Activated B cell treated with CpG ODN at 0.5 μM for 24 hours (primary cell): ENCODE data around the gene MUC5B. TPM values are rescaled to one million over a fixed set of nuclear protein-coding genes. Genes with fewer than 3 reads are reported as not detected.

ENCODE experiments used
- ATAC-seq: fragments of 200-7000 bp; cut with Tn5 transposase; one replicate; pipeline ENCODE4 v1.10.0; 2021; ENCODE audit warnings: low read depth, mild to moderate bottlenecking, moderate library complexity
- CTCF ChIA-PET: fragments of 350-600 bp; sonication (Branson Sonifier 250); formaldehyde crosslinking; loops from one replicate; lab custom pipeline; 2021; ENCODE audit warnings: antibody characterized with exemption; lab: Charles Lee
- POLR2A ChIA-PET: fragments of 350-600 bp; sonication (Branson Sonifier 250); formaldehyde crosslinking; loops from one replicate; lab custom pipeline; 2021; ENCODE audit warnings: antibody characterized with exemption; lab: Charles Lee
- DNase-seq: peaks from one replicate; pipeline ENCODE4 v3.0.0; 2022
- H3K27ac Mint-ChIP-seq: one replicate; pipeline ENCODE4 v1.8.0; 2020; ENCODE audit warnings: mixed read lengths
- H3K27me3 Mint-ChIP-seq: one replicate; pipeline ENCODE4 v1.8.0; 2021; ENCODE audit warnings: mixed read lengths
- H3K36me3 Mint-ChIP-seq: one replicate; pipeline ENCODE4 v1.8.0; 2021; ENCODE audit warnings: low read depth, mixed read lengths
- H3K4me1 Mint-ChIP-seq: one replicate; pipeline ENCODE4 v1.8.0; 2021; ENCODE audit warnings: mixed read lengths
- H3K4me3 Mint-ChIP-seq: one replicate; pipeline ENCODE4 v1.8.0; 2020; ENCODE audit warnings: mild to moderate bottlenecking, mixed read lengths
- H3K9me3 Mint-ChIP-seq: one replicate; pipeline ENCODE4 v1.8.0; 2020; ENCODE audit warnings: mixed read lengths
- intact Hi-C: fragments of 100-400 bp; cut with micrococcal nuclease; formaldehyde crosslinking; loops from one replicate; pipeline ENCODE4 v1.15.1; 2024
- total RNA-seq: library from RNA; stranded (reverse); gene quantifications from 2 replicates; pipeline ENCODE4 v1.2.3, GENCODE V29; 2022
- TF ChIP-seq, protein P1 (sequence below): fragments of 200-600 bp; IDR thresholded peaks from one replicate; pipeline ENCODE4 v1.8.0; 2022; ENCODE audit warnings: antibody characterized with exemption, mild to moderate bottlenecking

Gene MUC5B
- total RNA-seq, 1 donor from 2014 or later: not detected

DNA sequence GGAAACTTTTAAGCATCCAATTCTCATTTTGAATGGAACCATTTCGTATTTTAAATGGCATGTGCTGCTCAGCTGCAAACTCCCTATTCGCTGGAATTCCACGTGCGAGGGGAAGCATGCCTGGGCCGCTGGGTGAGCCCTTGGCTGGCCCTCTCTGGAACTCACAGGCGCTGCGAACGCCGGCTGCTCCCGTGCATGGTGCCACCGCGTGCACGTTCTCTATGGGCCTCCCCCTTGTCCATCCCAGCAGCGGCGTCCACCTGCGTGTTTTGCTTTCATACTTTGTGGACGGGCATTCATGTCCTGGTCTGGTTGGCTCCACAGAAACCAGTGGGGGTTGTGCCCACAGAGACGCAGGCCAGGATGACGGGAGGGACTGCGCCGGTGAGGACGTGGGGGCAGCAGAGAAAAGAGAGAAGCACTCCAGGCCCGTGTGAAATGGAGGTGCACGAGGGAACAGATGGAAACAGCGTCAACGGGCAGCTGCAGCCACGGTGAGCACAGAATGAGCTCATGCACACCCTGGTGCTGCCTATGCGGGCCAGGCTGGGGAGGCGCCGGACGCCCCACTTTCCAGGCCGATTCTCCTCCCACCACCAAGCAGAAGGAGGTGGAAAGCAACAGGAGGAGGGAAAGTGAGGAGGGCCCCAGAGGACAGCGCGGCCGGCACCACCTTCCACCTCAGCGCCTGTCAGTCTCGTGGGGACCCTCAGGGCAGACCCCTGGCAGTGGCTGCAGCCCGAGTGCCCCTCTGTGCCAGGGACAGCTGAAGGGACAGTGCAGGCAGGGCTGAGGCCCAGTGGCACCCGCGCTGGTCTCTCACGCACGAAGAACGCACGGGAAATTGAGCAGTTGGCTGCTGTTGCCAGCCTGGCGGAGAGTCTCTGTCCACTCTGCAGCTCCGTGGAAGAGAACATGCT, 57.5 kb downstream of the MUC5B start:
- no peaks in the 10 kb centered on the region for H3K27me3 Mint-ChIP-seq
- no peak for ATAC-seq
- TF ChIP-seq, protein P1, sequence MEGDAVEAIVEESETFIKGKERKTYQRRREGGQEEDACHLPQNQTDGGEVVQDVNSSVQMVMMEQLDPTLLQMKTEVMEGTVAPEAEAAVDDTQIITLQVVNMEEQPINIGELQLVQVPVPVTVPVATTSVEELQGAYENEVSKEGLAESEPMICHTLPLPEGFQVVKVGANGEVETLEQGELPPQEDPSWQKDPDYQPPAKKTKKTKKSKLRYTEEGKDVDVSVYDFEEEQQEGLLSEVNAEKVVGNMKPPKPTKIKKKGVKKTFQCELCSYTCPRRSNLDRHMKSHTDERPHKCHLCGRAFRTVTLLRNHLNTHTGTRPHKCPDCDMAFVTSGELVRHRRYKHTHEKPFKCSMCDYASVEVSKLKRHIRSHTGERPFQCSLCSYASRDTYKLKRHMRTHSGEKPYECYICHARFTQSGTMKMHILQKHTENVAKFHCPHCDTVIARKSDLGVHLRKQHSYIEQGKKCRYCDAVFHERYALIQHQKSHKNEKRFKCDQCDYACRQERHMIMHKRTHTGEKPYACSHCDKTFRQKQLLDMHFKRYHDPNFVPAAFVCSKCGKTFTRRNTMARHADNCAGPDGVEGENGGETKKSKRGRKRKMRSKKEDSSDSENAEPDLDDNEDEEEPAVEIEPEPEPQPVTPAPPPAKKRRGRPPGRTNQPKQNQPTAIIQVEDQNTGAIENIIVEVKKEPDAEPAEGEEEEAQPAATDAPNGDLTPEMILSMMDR: no peak
- POLR2A ChIA-PET: no interaction called here
- intact Hi-C loops: no loop called here
- no peaks in the 10 kb centered on the region for H3K4me1 Mint-ChIP-seq
- CTCF ChIA-PET: no interaction called here
- H3K27ac Mint-ChIP-seq: no peak overlapping the region
- H3K4me3 Mint-ChIP-seq: no peak overlapping the region
- peaks cover 78% of the 10 kb centered on the region for H3K36me3 Mint-ChIP-seq
- DNase-seq: no peak
- no peaks in the 10 kb centered on the region for H3K9me3 Mint-ChIP-seq

- peaks cover 78% of the 10 kb centered on the region for H3K36me3 Mint-ChIP-seq
- no peaks in the 10 kb centered on the region for H3K4me1 Mint-ChIP-seq
- H3K27ac Mint-ChIP-seq: no peak overlapping the region
- intact Hi-C loops: no loop called here
- H3K27me3 Mint-ChIP-seq: no peaks in the 10 kb centered on the region
- ChIA-PET POLR2A (no interaction called here), CTCF (no interaction called here)
- H3K9me3 Mint-ChIP-seq: no peaks in the 10 kb centered on the region
- no peak for DNase-seq
- H3K4me3 Mint-ChIP-seq: no peak overlapping the region
- TF ChIP-seq, protein P1: no peak
- no peak for ATAC-seq
Measured at GRCh38 chr11:1281326-1281973, 58.6 kb downstream of the MUC5B start.

- ATAC-seq (no peak), DNase-seq (no peak)
- H3K27me3 Mint-ChIP-seq: no peaks in the 10 kb centered on the region
- H3K9me3 Mint-ChIP-seq: no peaks in the 10 kb centered on the region
- H3K4me1 Mint-ChIP-seq: no peaks in the 10 kb centered on the region
- H3K4me3 Mint-ChIP-seq: no peak overlapping the region
- no peak overlapping the region for H3K27ac Mint-ChIP-seq
- H3K36me3 Mint-ChIP-seq: peaks cover 78% of the 10 kb centered on the region
- ChIA-PET CTCF (no interaction called here), POLR2A (no interaction called here)
- intact Hi-C loops: no loop called here
- TF ChIP-seq, protein P1: no peak
Measured at GRCh38 chr11:1281974-1282365, 59.1 kb downstream of the MUC5B start.

GRCh38 chr11:1283091-1283511, 60.2 kb downstream of the MUC5B start:
- Mint-ChIP-seq H3K36me3 (peaks cover 73% of the 10 kb centered on the region), H3K4me1 (no peaks in the 10 kb centered on the region), H3K9me3 (no peaks in the 10 kb centered on the region), H3K4me3 (no peak overlapping the region), H3K27me3 (no peaks in the 10 kb centered on the region), H3K27ac (no peak overlapping the region)
- DNase-seq (no peak), ATAC-seq (no peak)
- ChIA-PET CTCF (no interaction called here), POLR2A (no interaction called here)
- TF ChIP-seq, protein P1: no peak
- intact Hi-C loops: no loop called here

- Mint-ChIP-seq H3K9me3 (no peaks in the 10 kb centered on the region), H3K27ac (no peak overlapping the region), H3K27me3 (no peaks in the 10 kb centered on the region), H3K4me3 (no peak overlapping the region), H3K4me1 (no peaks in the 10 kb centered on the region), H3K36me3 (peaks cover 73% of the 10 kb centered on the region)
- DNase-seq: no peak
- CTCF ChIA-PET: no interaction called here
- intact Hi-C loops: no loop called here
- TF ChIP-seq, protein P1: no peak
- ATAC-seq: no peak
- POLR2A ChIA-PET: no interaction called here
Measured at GRCh38 chr11:1283906-1284305, 61.0 kb downstream of the MUC5B start.
